Keratinocyte (primary cell): ENCODE results near the gene PGLYRP1. TPM values are rescaled to one million over a fixed set of nuclear protein-coding genes. Genes with fewer than 3 reads are reported as not detected.

Source experiments
- DNase-seq: peaks from one replicate; pipeline ENCODE4 v3.0.0-alpha.2; 2011; ENCODE audit warnings: low read depth, missing footprints, low spot score
- FAIRE-seq: peaks from 2 replicates; lab custom pipeline; 2011; peaks lifted over from hg19 to GRCh38; lab: Jason Lieb, UNC
- H2AFZ ChIP-seq: 2 replicates; pipeline ENCODE4 v1.6.0; 2012; ENCODE audit warnings: low read length, control low read depth, inconsistent platforms; ENCODE audit not compliant: control insufficient read depth
- H3K27ac ChIP-seq: 2 replicates; pipeline ENCODE4 v1.5.1; 2011; ENCODE audit warnings: low read length; ENCODE audit not compliant: control insufficient read depth, insufficient read depth
- H3K27me3 ChIP-seq: 3 replicates; pipeline ENCODE4 v1.6.0; 2011; ENCODE audit warnings: low read length; ENCODE audit not compliant: control insufficient read depth, insufficient read depth; ENCODE audit errors: extremely low read depth
- H3K36me3 ChIP-seq, 2 experiments: 2 replicates in 1 of 2; 3 replicates in 1 of 2; pipeline ENCODE4 v1.5.1; 2011; ENCODE audit warnings: low read length in 2 of 2, mild to moderate bottlenecking in 1 of 2; ENCODE audit not compliant: control insufficient read depth in 2 of 2, insufficient read depth in 2 of 2; ENCODE audit errors: extremely low read depth in 1 of 2
- H3K4me1 ChIP-seq: 3 replicates; pipeline ENCODE4 v1.5.1; 2011; ENCODE audit warnings: low read length; ENCODE audit not compliant: control insufficient read depth, insufficient read depth; ENCODE audit errors: extremely low read depth
- H3K4me2 ChIP-seq: 3 replicates; pipeline ENCODE4 v1.6.0; 2011; ENCODE audit warnings: low read depth, low read length; ENCODE audit not compliant: control insufficient read depth, insufficient read depth; ENCODE audit errors: extremely low read depth
- H3K4me3 ChIP-seq, 3 experiments: fragments of 200-600 bp in 1 of 3; sonication (generic) in 1 of 3; 2 replicates in 2 of 3; 3 replicates in 1 of 3; pipeline ENCODE4 v1.5.1; 2011 to 2016; ENCODE audit warnings: low read length in 3 of 3, mild to moderate bottlenecking in 3 of 3, control low read depth in 2 of 3, inconsistent platforms in 1 of 3, low read depth in 1 of 3, mixed read lengths in 1 of 3, mixed run types in 1 of 3, moderate library complexity in 1 of 3; ENCODE audit not compliant: control insufficient read depth in 2 of 3, insufficient read depth in 2 of 3; ENCODE audit errors: extremely low read depth in 1 of 3
- H3K79me2 ChIP-seq: 2 replicates; pipeline ENCODE4 v1.6.0; 2012; ENCODE audit warnings: low read length; ENCODE audit not compliant: control insufficient read depth, insufficient read depth
- H3K9ac ChIP-seq: 3 replicates; pipeline ENCODE4 v1.6.0; 2011; ENCODE audit warnings: low read length; ENCODE audit not compliant: control insufficient read depth, insufficient read depth; ENCODE audit errors: extremely low read depth
- H3K9me1 ChIP-seq: 3 replicates; pipeline ENCODE4 v1.6.0; 2011; ENCODE audit warnings: low read length; ENCODE audit not compliant: control insufficient read depth, insufficient read depth; ENCODE audit errors: extremely low read depth
- H3K9me3 ChIP-seq: 2 replicates; pipeline ENCODE4 v1.5.1; 2012; ENCODE audit warnings: low read depth, low read length; ENCODE audit not compliant: control insufficient read depth
- H4K20me1 ChIP-seq: 3 replicates; pipeline ENCODE4 v1.6.0; 2011; ENCODE audit warnings: low read length; ENCODE audit not compliant: control insufficient read depth, insufficient read depth; ENCODE audit errors: extremely low read depth
- CTCF ChIP-seq, 3 experiments: IDR thresholded peaks in 1 of 3; conservative IDR thresholded peaks in 1 of 3; optimal IDR thresholded peaks in 1 of 3; 2 replicates in 2 of 3; 3 replicates in 1 of 3; pipeline versions ENCODE3 to v1.5.1; 2011; ENCODE audit warnings: low read length in 3 of 3, mild to moderate bottlenecking in 3 of 3, moderate library complexity in 2 of 3, control low read depth in 1 of 3, inconsistent platforms in 1 of 3; ENCODE audit not compliant: insufficient read depth in 2 of 3; ENCODE audit errors: extremely low read depth in 1 of 3
- EZH2 ChIP-seq: IDR thresholded peaks from one replicate; pipeline ENCODE4 v1.6.1; 2012; ENCODE audit warnings: inconsistent platforms, mild to moderate bottlenecking, low read length, moderate library complexity
- dilution Hi-C: fragments of 300-500 bp; cut with MboI; formaldehyde crosslinking; loops from one replicate; pipeline ENCODE4 v1.7.0; 2020; ENCODE audit warnings: low sequenced_read_pairs; ENCODE audit not compliant: extremely low pct_ligation_motif_present
- polyA plus RNA-seq, 5 experiments: library from polyadenylated mRNA; depleted of rRNA in 3 of 5; stranded (reverse) in 3 of 5; stranded (forward) in 1 of 5; unstranded in 1 of 5; fragments of >200 nt; gene quantifications; 1 replicate in 1 of 5; 2 replicates in 3 of 5; 3 replicates in 1 of 5; pipeline versions ENCODE4 v1.2.1 to v1.2.3, GENCODE V29; 2011 to 2012; ENCODE audit warnings: missing spikeins in 2 of 5, low read depth in 1 of 5, low replicate concordance in 1 of 5
- small RNA-seq, 3 experiments: library from RNA; depleted of rRNA; stranded (forward); fragments of <200 nt; gene quantifications; one replicate each; pipeline ENCODE3, GENCODE V24; 2012; ENCODE audit warnings: low read depth in 3 of 3, low replicate concordance in 1 of 3; ENCODE audit not compliant: insufficient read length in 3 of 3

PGLYRP1 gene
- polyA plus RNA-seq, 1 donor (not counting 4 experiments of a cell fraction or from before 2014, with no cell fraction given), result not detected

DNA sequence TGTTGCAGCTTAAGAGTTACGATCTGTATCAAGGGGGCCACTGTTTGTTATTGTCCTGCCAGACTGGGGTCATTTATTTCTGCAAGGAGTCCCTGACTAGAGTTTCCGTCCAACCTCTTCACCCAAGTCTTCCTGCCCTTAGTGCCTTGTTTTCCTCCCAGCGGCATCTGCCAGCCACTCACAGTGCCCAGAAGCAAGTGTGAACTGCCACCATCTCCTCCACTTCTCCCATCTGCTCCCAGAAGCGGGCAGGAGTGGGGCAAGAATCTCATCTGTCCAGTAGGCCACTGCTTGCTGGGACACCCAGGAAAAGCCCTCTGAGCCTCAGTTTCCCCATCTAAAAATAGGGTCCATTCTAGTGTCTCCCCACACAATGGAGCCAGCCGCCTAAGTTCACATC, 53.2 kb downstream of the PGLYRP1 start:
- FAIRE-seq (no peak), DNase-seq (no peak)
- TF ChIP-seq EZH2 (no peak), CTCF (optimal IDR thresholded peaks at IDR 0.05 in 1 of 3, IDR thresholded peaks at IDR 0.05 in 1 of 3, conservative IDR thresholded peaks at IDR 0.05 in 1 of 3; ENCODE audit: extremely low read depth in 1 of 3, insufficient read depth in 2 of 3, low read length in 3 of 3) (no peak)
- Histone ChIP-seq H3K4me2 (no peak overlapping the region), H4K20me1 (no peaks in the 10 kb centered on the region), H3K4me1 (peaks cover 3% of the 10 kb centered on the region), H3K79me2 (no peaks in the 10 kb centered on the region), H3K27ac (no peak overlapping the region), H3K36me3 (no peaks in the 10 kb centered on the region), H3K9me1 (no peaks in the 10 kb centered on the region), H3K9ac (no peak overlapping the region), H3K4me3 (no peak overlapping the region), H2AFZ (no peak overlapping the region), H3K9me3 (no peaks in the 10 kb centered on the region), H3K27me3 (peaks cover 29% of the 10 kb centered on the region)
- dilution Hi-C loops, result no loop called here

Small RNA genes within 50 kb of the gene (small RNA-seq; reads per million reads assigned to genes)
- 0.13 to 10.3 (median 7.8) reads per million in 3 experiments for gene MIR769

Other genes starting within 250 kb of the PGLYRP1 start
- 7.0 to 12.8 TPM (median 8.1 TPM) in 3 replicates for gene DMPK, start 240.6 kb downstream of the PGLYRP1 start, polyA plus RNA-seq
- gene DMWD, start 230.2 kb downstream of the PGLYRP1 start, polyA plus RNA-seq, result 10.1 to 16.5 TPM (median 12.5 TPM) in 3 replicates
- not detected in 3 replicates for gene RSPH6A, start 207.7 kb downstream of the PGLYRP1 start, polyA plus RNA-seq
- gene SYMPK, start 159.9 kb downstream of the PGLYRP1 start, polyA plus RNA-seq, result 43.8 to 63.2 TPM (median 56.0 TPM) in 3 replicates
- 0.03 to 0.05 TPM in 2 of 3 replicates, not detected in the other for gene FOXA3, start 158.7 kb downstream of the PGLYRP1 start, polyA plus RNA-seq
- gene IRF2BP1, start 136.9 kb downstream of the PGLYRP1 start, polyA plus RNA-seq, result 1.7 to 3.1 TPM (median 3.1 TPM) in 3 replicates
- gene MYPOP, start 120.4 kb downstream of the PGLYRP1 start, polyA plus RNA-seq, result 1.1 to 1.6 TPM (median 1.3 TPM) in 3 replicates
- gene NANOS2, start 108.3 kb downstream of the PGLYRP1 start, polyA plus RNA-seq, result not detected in 3 replicates
- not detected in 3 replicates for gene NOVA2, start 49.2 kb downstream of the PGLYRP1 start, polyA plus RNA-seq
- 5.2 to 6.1 TPM (median 5.8 TPM) in 3 replicates for gene CCDC61, start 27.6 kb downstream of the PGLYRP1 start, polyA plus RNA-seq
- 0.01 TPM in 1 of 3 replicates, not detected in the others for gene IGFL4, start 17.9 kb upstream of the PGLYRP1 start, polyA plus RNA-seq
- gene IGFL3, start 101.6 kb upstream of the PGLYRP1 start, polyA plus RNA-seq, result 236 to 560 TPM (median 344 TPM) in 3 replicates
- 2.9 to 16.2 TPM (median 7.1 TPM) in 3 replicates for gene IGFL2, start 125.2 kb upstream of the PGLYRP1 start, polyA plus RNA-seq
- 14.0 to 86.6 TPM (median 21.3 TPM) in 3 replicates for gene IGFL1, start 206.7 kb upstream of the PGLYRP1 start, polyA plus RNA-seq